ENCODE results near the gene OAS2.

- TF ChIP-seq EZH2phosphoT487 (IDR thresholded peaks at IDR 0.05; ENCODE audit: insufficient read depth, low read depth) = no peak
- no peak for TF ChIP-seq EZH2 (IDR thresholded peaks at IDR 0.05; ENCODE audit: insufficient read depth, poor library complexity, severe bottlenecking)
Measured at GRCh38 chr12:112936927-112937326, 41.4 kb upstream of the OAS2 start.
